Mesenchymal stem cell (in vitro differentiated cells and primary cell): ENCODE data around the gene MBP.
"Not testable (repeated sequence)": the region's sequence is repeated elsewhere in the genome, so short reads cannot be mapped to it uniquely, and the experiment has no call there.

Source experiments
- DNase-seq: peaks from one replicate; pipeline ENCODE4 v3.0.0-alpha.2; 2013
- H2AFZ ChIP-seq: one replicate; pipeline ENCODE4 v1.6.1; 2013; ENCODE audit warnings: low read depth, mild to moderate bottlenecking, control low read depth, inconsistent platforms, low read length, moderate library complexity
- H2AK5ac ChIP-seq: 2 replicates; pipeline ENCODE4 v1.6.1; 2013; ENCODE audit warnings: low read length, moderate library complexity, mild to moderate bottlenecking, inconsistent platforms; ENCODE audit not compliant: severe bottlenecking
- H2BK120ac ChIP-seq: one replicate; pipeline ENCODE4 v1.6.1; 2013; ENCODE audit warnings: low read depth, mild to moderate bottlenecking, inconsistent platforms, low read length, moderate library complexity
- H2BK12ac ChIP-seq, 2 experiments: one replicate each; pipeline ENCODE4 v1.6.1; 2013; ENCODE audit warnings: inconsistent platforms in 2 of 2, low read length in 2 of 2, mild to moderate bottlenecking in 2 of 2, moderate library complexity in 2 of 2, control low read depth in 1 of 2
- H2BK15ac ChIP-seq: one replicate; pipeline ENCODE4 v1.6.1; 2013; ENCODE audit warnings: mild to moderate bottlenecking, low read depth, inconsistent platforms; ENCODE audit not compliant: poor library complexity, severe bottlenecking
- H2BK5ac ChIP-seq: 2 replicates; pipeline ENCODE4 v1.6.1; 2013; ENCODE audit warnings: low read depth, mild to moderate bottlenecking, low read length, control low read depth, inconsistent platforms; ENCODE audit not compliant: poor library complexity, severe bottlenecking
- H3K14ac ChIP-seq, 2 experiments: one replicate each; pipeline ENCODE4 v1.6.1; 2013; ENCODE audit warnings: inconsistent platforms in 2 of 2, low read length in 2 of 2, control low read depth in 1 of 2, mild to moderate bottlenecking in 1 of 2, moderate library complexity in 1 of 2
- H3K18ac ChIP-seq, 2 experiments: one replicate each; pipeline ENCODE4 v1.6.1; 2013; ENCODE audit warnings: inconsistent platforms in 2 of 2, low read length in 2 of 2, control low read depth in 1 of 2, low read depth in 1 of 2, mild to moderate bottlenecking in 1 of 2
- H3K23ac ChIP-seq, 2 experiments: one replicate each; pipeline ENCODE4 v1.6.1; 2013; ENCODE audit warnings: inconsistent platforms in 2 of 2, low read length in 2 of 2, mild to moderate bottlenecking in 2 of 2, moderate library complexity in 2 of 2, control low read depth in 1 of 2
- H3K27ac ChIP-seq: 2 replicates; pipeline ENCODE4 v1.5.1; 2013; ENCODE audit warnings: mild to moderate bottlenecking, moderate library complexity, low read length, control low read depth, inconsistent platforms; ENCODE audit not compliant: poor library complexity, severe bottlenecking
- H3K27me3 ChIP-seq, 2 experiments: 2 replicates each; pipeline versions ENCODE4 v1.6.1 to v1.7.0; 2013; ENCODE audit warnings: low read length in 2 of 2, mild to moderate bottlenecking in 2 of 2, moderate library complexity in 2 of 2, control low read depth in 1 of 2, inconsistent platforms in 1 of 2; ENCODE audit not compliant: control insufficient read depth in 1 of 2, insufficient read depth in 1 of 2
- H3K36me3 ChIP-seq, 2 experiments: 2 replicates each; pipeline versions ENCODE4 v1.6.1 to v1.7.0; 2013; ENCODE audit warnings: low read length in 2 of 2, control low read depth in 1 of 2, inconsistent platforms in 1 of 2, low read depth in 1 of 2, mild to moderate bottlenecking in 1 of 2; ENCODE audit not compliant: insufficient read depth in 2 of 2, control insufficient read depth in 1 of 2
- H3K4ac ChIP-seq, 2 experiments: one replicate each; pipeline ENCODE4 v1.6.1; 2013; ENCODE audit warnings: inconsistent platforms in 2 of 2, low read length in 2 of 2, mild to moderate bottlenecking in 2 of 2, moderate library complexity in 2 of 2, control low read depth in 1 of 2, low read depth in 1 of 2
- H3K4me1 ChIP-seq: 2 replicates; pipeline ENCODE4 v1.6.1; 2013; ENCODE audit warnings: low read depth, low read length, control low read depth; ENCODE audit not compliant: control insufficient read depth, insufficient read depth
- H3K4me2 ChIP-seq: 2 replicates; pipeline ENCODE4 v1.6.1; 2013; ENCODE audit warnings: low read length, mild to moderate bottlenecking, inconsistent platforms; ENCODE audit not compliant: poor library complexity, severe bottlenecking
- H3K4me3 ChIP-seq, 2 experiments: 2 replicates each; pipeline versions ENCODE4 v1.5.1 to v1.7.0; 2013; ENCODE audit warnings: low read length in 2 of 2, mild to moderate bottlenecking in 2 of 2, control low read depth in 1 of 2, low read depth in 1 of 2; ENCODE audit not compliant: insufficient read depth in 1 of 2
- H3K79me1 ChIP-seq: replicated peaks from 2 replicates; pipeline ENCODE4 v1.6.1; 2013; ENCODE audit warnings: mild to moderate bottlenecking, control low read depth, low read length, inconsistent platforms; ENCODE audit not compliant: poor library complexity, severe bottlenecking
- H3K9ac ChIP-seq: 2 replicates; pipeline ENCODE4 v1.7.0; 2013; ENCODE audit warnings: mild to moderate bottlenecking, low read length, moderate library complexity
- H3K9me3 ChIP-seq: 2 replicates; pipeline ENCODE4 v1.7.0; 2013; ENCODE audit warnings: mild to moderate bottlenecking, low read length; ENCODE audit not compliant: control insufficient read depth
- H4K8ac ChIP-seq: one replicate; pipeline ENCODE4 v1.6.1; 2013; ENCODE audit warnings: inconsistent platforms, mild to moderate bottlenecking, low read length, moderate library complexity
- H4K91ac ChIP-seq: one replicate; pipeline ENCODE4 v1.6.1; 2013; ENCODE audit warnings: mild to moderate bottlenecking, low read length, inconsistent platforms
- WGBS: methylation state at CpG from one replicate; pipeline ENCODE4 v1.1.7; 2013; ENCODE audit warnings: mixed read lengths; 5-methylcytosine and 5-hydroxymethylcytosine counted together

The MBP gene

GRCh38 chr18:77023102-77023782 is 109.3 kb downstream of the MBP start:
- no peak overlapping the region for H3K4me2 ChIP-seq
- no peak for DNase-seq
- H2AK5ac ChIP-seq: no peak overlapping the region
- H3K9me3 ChIP-seq: no peaks in the 10 kb centered on the region
- H3K4me3 ChIP-seq: no peak overlapping the region
- no peak overlapping the region for H3K23ac ChIP-seq
- peaks cover 27% of the 10 kb centered on the region for H3K79me1 ChIP-seq
- H3K27me3 ChIP-seq: no peaks in the 10 kb centered on the region
- no peak overlapping the region for H2BK120ac ChIP-seq
- H3K36me3 ChIP-seq: peaks cover 14 to 26% of the 10 kb centered on the region in 2 experiments
- no peak overlapping the region for H3K27ac ChIP-seq
- no peak overlapping the region for H2BK12ac ChIP-seq
- no peak overlapping the region for H3K14ac ChIP-seq
- H3K18ac ChIP-seq: no peak overlapping the region
- H2BK15ac ChIP-seq: no peak overlapping the region
- peaks cover 10% of the 10 kb centered on the region for H3K4me1 ChIP-seq
- H4K8ac ChIP-seq: no peak overlapping the region
- no peak overlapping the region for H3K4ac ChIP-seq
- no peak overlapping the region for H3K9ac ChIP-seq
- 84% methylated on average over 19 of the region's 19 CpGs for WGBS
- H4K91ac ChIP-seq: no peak overlapping the region
- H2BK5ac ChIP-seq: no peak overlapping the region
- H2AFZ ChIP-seq: no peak overlapping the region

- H4K91ac ChIP-seq: no peak overlapping the region
- no peak overlapping the region for H4K8ac ChIP-seq
- no peak overlapping the region for H2BK12ac ChIP-seq
- H3K27ac ChIP-seq: no peak overlapping the region
- H3K36me3 ChIP-seq: peaks cover 14 to 26% of the 10 kb centered on the region in 2 experiments
- H3K4me2 ChIP-seq: no peak overlapping the region
- H3K9me3 ChIP-seq: no peaks in the 10 kb centered on the region
- H2AFZ ChIP-seq: no peak overlapping the region
- no CpG with 5 or more reads among the region's 5 CpGs for WGBS
- H3K14ac ChIP-seq: no peak overlapping the region
- H3K79me1 ChIP-seq: peaks cover 27% of the 10 kb centered on the region
- H3K4ac ChIP-seq: no peak overlapping the region
- no peak for DNase-seq
- no peak overlapping the region for H2AK5ac ChIP-seq
- no peak overlapping the region for H2BK5ac ChIP-seq
- H3K4me1 ChIP-seq: peaks cover 10% of the 10 kb centered on the region
- H3K23ac ChIP-seq: no peak overlapping the region
- H3K4me3 ChIP-seq: no peak overlapping the region
- H3K27me3 ChIP-seq: no peaks in the 10 kb centered on the region
- H3K9ac ChIP-seq: no peak overlapping the region
- H2BK120ac ChIP-seq: no peak overlapping the region
- H3K18ac ChIP-seq: no peak overlapping the region
- no peak overlapping the region for H2BK15ac ChIP-seq
These were observed 110.0 kb downstream of the MBP start for GRCh38 chr18:77022556-77022955.

- H2BK15ac ChIP-seq: no peak overlapping the region
- no peak overlapping the region for H4K91ac ChIP-seq
- H2BK120ac ChIP-seq: no peak overlapping the region
- no peaks in the 10 kb centered on the region for H3K27me3 ChIP-seq
- DNase-seq: no peak
- no peak overlapping the region for H3K4ac ChIP-seq
- H3K23ac ChIP-seq: no peak overlapping the region
- no peak overlapping the region for H3K9ac ChIP-seq
- H2BK12ac ChIP-seq: no peak overlapping the region
- no peak overlapping the region for H2AFZ ChIP-seq
- no peak overlapping the region for H3K14ac ChIP-seq
- H3K4me2 ChIP-seq: no peak overlapping the region
- peaks cover 16 to 30% of the 10 kb centered on the region in 2 experiments for H3K36me3 ChIP-seq
- H3K4me1 ChIP-seq: peaks cover 9% of the 10 kb centered on the region
- H3K4me3 ChIP-seq: no peak overlapping the region
- H2BK5ac ChIP-seq: no peak overlapping the region
- no peaks in the 10 kb centered on the region for H3K9me3 ChIP-seq
- no peak overlapping the region for H3K27ac ChIP-seq
- no peak overlapping the region for H4K8ac ChIP-seq
- H3K18ac ChIP-seq: no peak overlapping the region
- H3K79me1 ChIP-seq: peaks cover 24% of the 10 kb centered on the region
- WGBS: 95% methylated on average over 8 of the region's 12 CpGs
- H2AK5ac ChIP-seq: no peak overlapping the region
These were observed 110.5 kb downstream of the MBP start for GRCh38 chr18:77022116-77022515.

- not testable (repeated sequence) for H2AK5ac ChIP-seq, H3K14ac ChIP-seq, H3K23ac ChIP-seq, H4K8ac ChIP-seq, H3K4me3 ChIP-seq, H2BK12ac ChIP-seq, H3K9ac ChIP-seq, H3K9me3 ChIP-seq, H2BK5ac ChIP-seq, H3K4me2 ChIP-seq, H2BK120ac ChIP-seq, H3K18ac ChIP-seq, H4K91ac ChIP-seq, H3K4me1 ChIP-seq, H2AFZ ChIP-seq, H2BK15ac ChIP-seq, DNase-seq, H3K27ac ChIP-seq, H3K27me3 ChIP-seq, H3K4ac ChIP-seq
- Histone ChIP-seq H3K79me1 (peaks cover 22% of the 10 kb centered on the region), H3K36me3 (peaks cover 22 to 36% of the 10 kb centered on the region in 2 experiments)
- WGBS: 90% methylated on average over 13 of the region's 14 CpGs
These were observed 111.1 kb downstream of the MBP start for GRCh38 chr18:77021478-77021877.
